ENCODE data around the gene SLC8B1. TPM values are rescaled to one million over a fixed set of nuclear protein-coding genes. Genes with fewer than 3 reads are reported as not detected.

The SLC8B1 gene
- total and polyA plus RNA-seq, 5 experiments from 2014 or later = 26.3 to 136 (median 71.2) TPM

- H3K4me3 Mint-ChIP-seq = no peak overlapping the region
- DNase-seq (no peak), ATAC-seq (no peak)
- H3K4me1 Mint-ChIP-seq = peaks cover 2 to 8% (median 3%) of the 10 kb centered on the region in 4 donors
- POLR2A ChIA-PET = no interaction called here
- H3K36me3 Mint-ChIP-seq = peaks cover 13 to 30% (median 14%) of the 10 kb centered on the region in 3 donors
- H3K27ac Mint-ChIP-seq = no peak overlapping the region
- H3K27me3 Mint-ChIP-seq = no peaks in the 10 kb centered on the region
- peaks cover 0 to 17% (median 5%) of the 10 kb centered on the region in 9 donors for H3K9me3 Mint-ChIP-seq
Observed at GRCh38 chr12:113254298-113254697, 80.6 kb downstream of the SLC8B1 start.

- POLR2A ChIA-PET = no interaction called here
- Mint-ChIP-seq H3K4me1 (peaks cover 0 to 5% (median 2%) of the 10 kb centered on the region in 4 donors), H3K4me3 (no peak overlapping the region), H3K27me3 (no peaks in the 10 kb centered on the region), H3K27ac (peak overlapping the region in 1 of 10 donors; percentile 24), H3K36me3 (peaks cover 13 to 30% (median 16%) of the 10 kb centered on the region in 3 donors), H3K9me3 (peaks cover 0 to 17% (median 5%) of the 10 kb centered on the region in 9 donors)
- ATAC-seq (no peak), DNase-seq (no peak)
Observed at GRCh38 chr12:113253532-113254285, 81.2 kb downstream of the SLC8B1 start.

GRCh38 chr12:113252494-113252893, 82.4 kb downstream of the SLC8B1 start:
- POLR2A ChIA-PET = no interaction called here
- peaks cover 13 to 30% (median 19%) of the 10 kb centered on the region in 3 donors for H3K36me3 Mint-ChIP-seq
- DNase-seq (no peak), ATAC-seq (no peak)
- H3K4me3 Mint-ChIP-seq = no peak overlapping the region
- no peaks in the 10 kb centered on the region for H3K27me3 Mint-ChIP-seq
- H3K9me3 Mint-ChIP-seq = peaks cover 0 to 17% (median 5%) of the 10 kb centered on the region in 9 donors
- no peak overlapping the region for H3K27ac Mint-ChIP-seq
- peaks cover 0 to 17% (median 1%) of the 10 kb centered on the region in 4 donors for H3K4me1 Mint-ChIP-seq

- ATAC-seq (no peak), DNase-seq (no peak)
- POLR2A ChIA-PET = no interaction called here
- Mint-ChIP-seq H3K27me3 (no peaks in the 10 kb centered on the region), H3K4me1 (peaks cover 0 to 17% (median 2%) of the 10 kb centered on the region in 4 donors), H3K4me3 (no peak overlapping the region), H3K27ac (peak overlapping the region in 1 of 10 donors; percentile 38), H3K9me3 (peaks cover 0 to 17% (median 5%) of the 10 kb centered on the region in 9 donors), H3K36me3 (peaks cover 13 to 27% (median 21%) of the 10 kb centered on the region in 3 donors)
Observed at GRCh38 chr12:113251404-113252070, 83.4 kb downstream of the SLC8B1 start.

GRCh38 chr12:113250045-113250444, 84.9 kb downstream of the SLC8B1 start:
- POLR2A ChIA-PET = interaction anchor here (1.2 kb wide), 1 partner anchor 15 kb away, joined by 7 read pairs; no protein-coding TSS in a partner anchor
- peaks cover 13 to 32% (median 29%) of the 10 kb centered on the region in 3 donors for H3K36me3 Mint-ChIP-seq

GRCh38 chr12:113249546-113249945, 85.4 kb downstream of the SLC8B1 start:
- peak overlapping the region in 1 of 10 donors; percentile 14 for H3K4me3 Mint-ChIP-seq
- H3K36me3 Mint-ChIP-seq = peaks cover 9 to 34% (median 24%) of the 10 kb centered on the region in 3 donors
- peaks cover 0 to 16% (median 5%) of the 10 kb centered on the region in 9 donors for H3K9me3 Mint-ChIP-seq
- POLR2A ChIA-PET = interaction anchor here (1.2 kb wide), 1 partner anchor 14 kb away, joined by 7 read pairs; no protein-coding TSS in a partner anchor
- H3K4me1 Mint-ChIP-seq = peaks cover 0 to 20% (median 6%) of the 10 kb centered on the region in 4 donors
- DNase-seq (no peak), ATAC-seq (no peak)
- peak overlapping the region in 1 of 10 donors; percentile 27 for H3K27ac Mint-ChIP-seq
- H3K27me3 Mint-ChIP-seq = no peaks in the 10 kb centered on the region

More at GRCh38 chr12:113250045-113250444, 84.9 kb downstream of the SLC8B1 start:
- ATAC-seq (no peak), DNase-seq (no peak)
- Mint-ChIP-seq H3K4me3 (no peak overlapping the region), H3K27ac (no peak overlapping the region), H3K27me3 (no peaks in the 10 kb centered on the region), H3K4me1 (peaks cover 0 to 17% (median 5%) of the 10 kb centered on the region in 4 donors), H3K9me3 (peaks cover 0 to 17% (median 5%) of the 10 kb centered on the region in 9 donors)

GRCh38 chr12:113248842-113249435, 86.0 kb downstream of the SLC8B1 start:
- Mint-ChIP-seq H3K4me1 (peaks cover 0 to 21% (median 7%) of the 10 kb centered on the region in 4 donors), H3K27ac (peak overlapping the region in 5 of 10 donors; percentile 7 to 55 (median 35)), H3K27me3 (no peaks in the 10 kb centered on the region), H3K4me3 (no peak overlapping the region), H3K9me3 (peaks cover 0 to 13% (median 4%) of the 10 kb centered on the region in 9 donors), H3K36me3 (peaks cover 8 to 38% (median 18%) of the 10 kb centered on the region in 3 donors)
- ATAC-seq (no peak), DNase-seq (no peak)
- POLR2A ChIA-PET = interaction anchor here (1.2 kb wide), 1 partner anchor 14 kb away, joined by 7 read pairs; no protein-coding TSS in a partner anchor

Small RNA genes lying within 50 kb of the gene (microRNA-seq; reads per million reads assigned to microRNA genes)
- gene MIR6762 (ENCODE audit: borderline microRNAs expressed) = not detected

Other genes starting within 250 kb of the SLC8B1 start
- gene RASAL1, start 199.3 kb downstream of the SLC8B1 start, total RNA-seq = under 1 TPM; 0.44 to 0.47 TPM
- gene RASAL1, start 199.3 kb downstream of the SLC8B1 start, polyA plus RNA-seq = under 1 TPM; 0.13 to 0.76 (median 0.23) TPM
- gene CFAP73, start 185.4 kb downstream of the SLC8B1 start, total RNA-seq = under 1 TPM in 1 of 2 experiments, not detected in 1; 0.39 TPM
- not detected for gene CFAP73, start 185.4 kb downstream of the SLC8B1 start, polyA plus RNA-seq
- gene DDX54, start 149.6 kb downstream of the SLC8B1 start, total RNA-seq = 10 to 100 TPM; 76.1 to 81.8 TPM
- gene DDX54, start 149.6 kb downstream of the SLC8B1 start, polyA plus RNA-seq = 10 to 100 TPM; 17.9 to 38.2 (median 24.3) TPM
- 10 to 100 TPM; 12.8 to 17.1 TPM for gene RITA1, start 149.4 kb downstream of the SLC8B1 start, total RNA-seq
- 10 to 100 TPM; 22.9 to 26.2 (median 24.6) TPM for gene RITA1, start 149.4 kb downstream of the SLC8B1 start, polyA plus RNA-seq
- gene TPCN1, start 113.6 kb downstream of the SLC8B1 start, total RNA-seq = 10 to 100 TPM; 81.2 to 83.0 TPM
- 10 to 100 TPM in 2 of 3 donors, 1 to 10 TPM in 1; 6.7 to 16.5 (median 11.0) TPM for gene TPCN1, start 113.6 kb downstream of the SLC8B1 start, polyA plus RNA-seq
- 10 to 100 TPM in 1 of 2 experiments, 1 to 10 TPM in 1; 9.7 to 13.1 TPM for gene PLBD2, start 23.5 kb upstream of the SLC8B1 start, total RNA-seq
- 1 to 10 TPM; 5.1 to 9.4 (median 5.5) TPM for gene PLBD2, start 23.5 kb upstream of the SLC8B1 start, polyA plus RNA-seq
- gene SDS, start 68.8 kb upstream of the SLC8B1 start, total RNA-seq = not detected
- not detected for gene SDS, start 68.8 kb upstream of the SLC8B1 start, polyA plus RNA-seq
- gene SDSL, start 87.3 kb upstream of the SLC8B1 start, total RNA-seq = not detected
- not detected for gene SDSL, start 87.3 kb upstream of the SLC8B1 start, polyA plus RNA-seq
- not detected for gene LHX5, start 136.8 kb upstream of the SLC8B1 start, total RNA-seq
- gene LHX5, start 136.8 kb upstream of the SLC8B1 start, polyA plus RNA-seq = not detected